WI38 (cell line): ENCODE data around the gene OTOL1.

Experiments used
- H3K4me3 ChIP-seq: 2 replicates; pipeline ENCODE4 v1.5.1; 2011; ENCODE audit warnings: low read depth, mild to moderate bottlenecking, control low read depth, low read length
- TF ChIP-seq, protein P1 (sequence below): IDR thresholded peaks from 2 replicates; pipeline ENCODE4 v1.5.1; 2012; ENCODE audit warnings: low read depth, mild to moderate bottlenecking, control low read depth, low read length

OTOL1 gene

GRCh38 chr3:161498259-161498921 is 1.8 kb downstream of the OTOL1 start:
- no peak overlapping the region for H3K4me3 ChIP-seq
- TF ChIP-seq, protein P1, sequence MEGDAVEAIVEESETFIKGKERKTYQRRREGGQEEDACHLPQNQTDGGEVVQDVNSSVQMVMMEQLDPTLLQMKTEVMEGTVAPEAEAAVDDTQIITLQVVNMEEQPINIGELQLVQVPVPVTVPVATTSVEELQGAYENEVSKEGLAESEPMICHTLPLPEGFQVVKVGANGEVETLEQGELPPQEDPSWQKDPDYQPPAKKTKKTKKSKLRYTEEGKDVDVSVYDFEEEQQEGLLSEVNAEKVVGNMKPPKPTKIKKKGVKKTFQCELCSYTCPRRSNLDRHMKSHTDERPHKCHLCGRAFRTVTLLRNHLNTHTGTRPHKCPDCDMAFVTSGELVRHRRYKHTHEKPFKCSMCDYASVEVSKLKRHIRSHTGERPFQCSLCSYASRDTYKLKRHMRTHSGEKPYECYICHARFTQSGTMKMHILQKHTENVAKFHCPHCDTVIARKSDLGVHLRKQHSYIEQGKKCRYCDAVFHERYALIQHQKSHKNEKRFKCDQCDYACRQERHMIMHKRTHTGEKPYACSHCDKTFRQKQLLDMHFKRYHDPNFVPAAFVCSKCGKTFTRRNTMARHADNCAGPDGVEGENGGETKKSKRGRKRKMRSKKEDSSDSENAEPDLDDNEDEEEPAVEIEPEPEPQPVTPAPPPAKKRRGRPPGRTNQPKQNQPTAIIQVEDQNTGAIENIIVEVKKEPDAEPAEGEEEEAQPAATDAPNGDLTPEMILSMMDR, result no peak

DNA sequence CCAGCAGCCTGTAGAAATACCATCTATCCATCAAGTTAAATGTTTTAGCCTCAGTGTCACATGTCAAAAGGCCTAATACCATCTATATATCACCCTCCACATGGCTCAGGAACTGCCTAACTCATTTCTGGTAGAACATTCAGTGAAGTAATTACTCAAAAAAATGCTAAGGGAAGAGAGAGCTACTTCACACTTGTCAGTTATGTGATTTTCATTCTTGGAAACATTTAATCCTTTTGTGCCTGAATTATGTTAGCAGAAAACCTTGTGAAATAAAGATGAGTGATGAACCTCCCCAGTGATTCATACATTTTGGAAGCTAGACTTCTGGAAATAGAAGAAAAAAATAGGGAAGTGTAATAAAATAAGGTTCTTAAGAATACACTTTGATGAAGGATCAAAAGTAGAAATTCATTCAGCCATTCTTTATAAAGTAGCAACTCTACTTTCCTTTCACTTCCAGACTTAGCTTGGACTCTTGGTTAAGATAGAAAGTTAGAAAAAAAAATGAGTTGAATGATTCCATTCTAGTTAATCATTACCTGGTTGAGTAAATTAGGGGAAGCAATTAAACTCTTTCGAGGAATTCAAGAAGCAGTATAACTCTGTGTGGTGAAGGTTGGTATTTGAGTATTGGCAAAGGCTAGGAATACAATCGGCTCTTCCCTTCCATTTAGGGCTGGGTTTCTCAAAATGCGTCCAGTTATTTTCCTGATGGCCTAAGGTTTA is 3.6 kb downstream of the OTOL1 start:
- TF ChIP-seq, protein P1, result no peak
- H3K4me3 ChIP-seq, result no peak overlapping the region

DNA sequence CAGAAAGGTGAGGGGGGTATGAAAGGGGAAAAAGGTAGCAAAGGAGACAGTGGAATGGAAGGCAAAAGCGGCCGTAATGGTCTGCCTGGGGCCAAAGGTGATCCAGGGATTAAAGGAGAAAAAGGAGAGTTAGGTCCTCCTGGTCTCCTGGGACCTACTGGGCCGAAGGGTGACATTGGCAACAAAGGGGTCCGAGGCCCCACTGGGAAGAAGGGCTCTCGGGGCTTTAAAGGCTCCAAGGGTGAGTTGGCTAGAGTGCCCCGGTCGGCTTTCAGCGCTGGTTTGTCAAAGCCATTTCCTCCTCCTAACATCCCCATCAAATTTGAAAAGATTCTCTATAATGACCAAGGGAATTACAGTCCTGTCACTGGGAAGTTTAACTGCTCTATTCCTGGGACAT is 6.7 kb downstream of the OTOL1 start:
- H3K4me3 ChIP-seq, result no peak overlapping the region
- TF ChIP-seq, protein P1, result no peak

- TF ChIP-seq, protein P1, result no peak
- H3K4me3 ChIP-seq, result no peak overlapping the region
These were observed 12.4 kb downstream of the OTOL1 start for GRCh38 chr3:161508852-161509477.

DNA sequence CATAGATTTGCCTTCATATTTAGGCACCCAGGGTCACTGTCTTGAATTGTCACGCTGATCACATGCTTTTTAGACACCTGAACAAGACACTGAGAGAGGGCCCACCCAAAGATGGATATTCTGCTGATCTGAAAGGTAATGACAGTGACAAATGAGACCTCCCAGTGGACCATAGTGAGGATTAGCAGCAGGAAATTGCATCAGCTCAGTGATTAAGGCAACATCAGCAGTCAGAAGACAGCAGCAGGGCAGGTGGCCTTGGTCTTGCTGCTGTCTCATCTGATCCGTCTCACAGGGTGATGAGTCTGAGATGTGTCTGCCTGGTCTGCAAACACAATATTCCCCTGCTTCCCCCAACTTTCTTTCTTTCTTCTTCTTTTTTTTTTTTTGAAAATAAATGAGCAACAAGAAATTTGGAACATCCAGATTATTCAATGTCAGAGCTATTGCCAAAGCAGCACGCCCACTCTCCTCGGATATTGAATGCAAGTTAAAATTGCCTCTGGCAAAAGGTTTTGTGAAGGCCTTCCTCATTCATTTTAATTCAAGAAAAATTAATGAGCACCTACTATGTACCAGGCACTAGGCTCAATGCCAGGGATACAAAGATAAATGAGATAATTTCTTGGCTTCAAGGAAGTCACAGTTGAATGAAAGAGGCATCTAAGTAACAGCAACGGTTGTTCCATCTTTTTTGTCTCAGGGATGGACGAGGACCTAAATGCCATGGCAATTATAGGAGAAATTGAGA is 14.1 kb downstream of the OTOL1 start:
- H3K4me3 ChIP-seq, result no peak overlapping the region
- TF ChIP-seq, protein P1, result no peak

DNA sequence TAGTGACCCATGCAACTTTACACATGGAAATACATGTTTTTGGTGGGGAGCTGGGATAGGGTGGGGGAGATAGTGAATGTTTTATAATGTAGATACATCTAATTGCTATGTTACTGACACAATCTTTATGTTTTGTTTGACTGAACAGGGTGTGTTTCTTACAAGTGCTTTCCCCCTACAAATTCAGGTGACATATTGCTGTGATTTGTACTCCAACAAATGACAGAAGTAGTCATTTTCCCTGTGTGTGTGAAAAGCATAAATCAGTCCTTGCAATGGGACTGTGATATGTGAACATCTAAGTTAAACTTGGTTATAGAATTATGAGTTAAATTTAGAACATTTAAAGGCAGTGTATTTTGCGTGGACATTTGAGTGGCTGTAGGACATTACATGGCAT is 27.3 kb downstream of the OTOL1 start:
- TF ChIP-seq, protein P1, result no peak
- H3K4me3 ChIP-seq, result no peak overlapping the region
